Prostate gland (tissue), 2 donors: ENCODE measurements around the gene GPR137C.

Source experiments
- POLR2A ChIP-seq: fragments of 450-650 bp; IDR thresholded peaks from one replicate; pipeline ENCODE4 v1.6.1; 2016; ENCODE audit warnings: antibody characterized with exemption, mild to moderate bottlenecking
- POLR2AphosphoS5 ChIP-seq: sonication (generic); formaldehyde crosslinking; IDR thresholded peaks from one replicate; pipeline ENCODE4 v1.6.1; 2017; ENCODE audit warnings: antibody characterized with exemption
- TF ChIP-seq, protein P1 (sequence below), 4 experiments: fragments of 200-600 bp in 2 of 4; fragments of 450-650 bp in 2 of 4; sonication (generic) in 2 of 4; IDR thresholded peaks; 1 replicate in 3 of 4; 2 replicates in 1 of 4; pipeline ENCODE4 v1.5.1; 2016 to 2019; ENCODE audit warnings: antibody characterized with exemption in 4 of 4, mild to moderate bottlenecking in 2 of 4, moderate library complexity in 2 of 4

DNA sequence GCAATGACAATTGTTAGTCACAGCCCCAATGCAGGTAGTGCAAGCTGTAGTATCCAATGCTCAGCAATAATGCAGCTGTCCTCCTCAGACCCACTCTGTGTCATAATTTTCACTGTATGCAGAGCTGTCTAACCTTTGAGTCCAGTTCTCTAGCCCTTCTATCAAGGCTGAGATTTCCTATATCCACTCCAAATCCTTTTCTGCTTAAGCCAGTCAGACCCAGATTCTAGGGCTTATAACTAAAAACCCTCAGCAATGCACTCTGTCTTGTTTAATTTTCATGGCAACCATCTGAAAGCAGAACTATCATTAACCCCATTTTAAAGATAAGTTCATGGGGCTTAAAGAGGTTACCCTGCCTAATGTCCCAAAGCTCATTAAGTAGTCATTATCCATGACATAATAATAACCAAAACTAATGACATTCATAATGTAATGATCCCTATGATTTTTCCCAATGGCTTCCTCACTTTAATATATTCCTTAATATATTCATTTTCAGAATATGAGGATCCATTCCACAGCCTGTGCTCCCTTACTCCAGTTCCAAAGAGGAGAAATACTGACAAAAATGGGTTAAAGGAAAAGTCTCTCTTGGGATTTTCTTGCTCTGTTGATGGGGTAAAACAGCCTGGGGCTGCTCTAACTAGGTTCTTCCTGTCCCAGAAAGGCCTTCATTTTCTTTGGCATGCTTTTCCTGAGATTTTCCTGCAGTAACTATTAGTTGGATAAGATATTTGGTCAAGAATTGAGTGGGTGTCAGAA, 29.9 kb upstream of the GPR137C start:
- TF ChIP-seq POLR2A (no peak), POLR2AphosphoS5 (no peak)
- TF ChIP-seq, protein P1, sequence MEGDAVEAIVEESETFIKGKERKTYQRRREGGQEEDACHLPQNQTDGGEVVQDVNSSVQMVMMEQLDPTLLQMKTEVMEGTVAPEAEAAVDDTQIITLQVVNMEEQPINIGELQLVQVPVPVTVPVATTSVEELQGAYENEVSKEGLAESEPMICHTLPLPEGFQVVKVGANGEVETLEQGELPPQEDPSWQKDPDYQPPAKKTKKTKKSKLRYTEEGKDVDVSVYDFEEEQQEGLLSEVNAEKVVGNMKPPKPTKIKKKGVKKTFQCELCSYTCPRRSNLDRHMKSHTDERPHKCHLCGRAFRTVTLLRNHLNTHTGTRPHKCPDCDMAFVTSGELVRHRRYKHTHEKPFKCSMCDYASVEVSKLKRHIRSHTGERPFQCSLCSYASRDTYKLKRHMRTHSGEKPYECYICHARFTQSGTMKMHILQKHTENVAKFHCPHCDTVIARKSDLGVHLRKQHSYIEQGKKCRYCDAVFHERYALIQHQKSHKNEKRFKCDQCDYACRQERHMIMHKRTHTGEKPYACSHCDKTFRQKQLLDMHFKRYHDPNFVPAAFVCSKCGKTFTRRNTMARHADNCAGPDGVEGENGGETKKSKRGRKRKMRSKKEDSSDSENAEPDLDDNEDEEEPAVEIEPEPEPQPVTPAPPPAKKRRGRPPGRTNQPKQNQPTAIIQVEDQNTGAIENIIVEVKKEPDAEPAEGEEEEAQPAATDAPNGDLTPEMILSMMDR (IDR thresholded peaks at IDR 0.05): no peak
